ENCODE results near the gene SAMHD1.
"Not testable (repeated sequence)": the region's sequence is repeated elsewhere in the genome, so short reads cannot be mapped to it uniquely, and the experiment has no call there.

SAMHD1 gene

GRCh38 chr20:36969478-36970186 lies 18.1 kb upstream of the SAMHD1 start:
- in situ Hi-C loops (cut with MboI; ENCODE audit: low sequenced_read_pairs, unreplicated experiment): no loop called here
- DNase-seq (ENCODE audit: low spot score): no peak
- TF ChIP-seq, protein P1, sequence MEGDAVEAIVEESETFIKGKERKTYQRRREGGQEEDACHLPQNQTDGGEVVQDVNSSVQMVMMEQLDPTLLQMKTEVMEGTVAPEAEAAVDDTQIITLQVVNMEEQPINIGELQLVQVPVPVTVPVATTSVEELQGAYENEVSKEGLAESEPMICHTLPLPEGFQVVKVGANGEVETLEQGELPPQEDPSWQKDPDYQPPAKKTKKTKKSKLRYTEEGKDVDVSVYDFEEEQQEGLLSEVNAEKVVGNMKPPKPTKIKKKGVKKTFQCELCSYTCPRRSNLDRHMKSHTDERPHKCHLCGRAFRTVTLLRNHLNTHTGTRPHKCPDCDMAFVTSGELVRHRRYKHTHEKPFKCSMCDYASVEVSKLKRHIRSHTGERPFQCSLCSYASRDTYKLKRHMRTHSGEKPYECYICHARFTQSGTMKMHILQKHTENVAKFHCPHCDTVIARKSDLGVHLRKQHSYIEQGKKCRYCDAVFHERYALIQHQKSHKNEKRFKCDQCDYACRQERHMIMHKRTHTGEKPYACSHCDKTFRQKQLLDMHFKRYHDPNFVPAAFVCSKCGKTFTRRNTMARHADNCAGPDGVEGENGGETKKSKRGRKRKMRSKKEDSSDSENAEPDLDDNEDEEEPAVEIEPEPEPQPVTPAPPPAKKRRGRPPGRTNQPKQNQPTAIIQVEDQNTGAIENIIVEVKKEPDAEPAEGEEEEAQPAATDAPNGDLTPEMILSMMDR (IDR thresholded peaks at IDR 0.05; ENCODE audit: borderline replicate concordance, control extremely low read depth, extremely low read depth, insufficient read depth, missing control alignments): no peak

- in situ Hi-C loops (cut with MboI; ENCODE audit: low sequenced_read_pairs, unreplicated experiment): no loop called here
- no peak for DNase-seq (ENCODE audit: low spot score)
- TF ChIP-seq, protein P1 (IDR thresholded peaks at IDR 0.05; ENCODE audit: borderline replicate concordance, control extremely low read depth, extremely low read depth, insufficient read depth, missing control alignments): no peak
These were observed 17.5 kb upstream of the SAMHD1 start for GRCh38 chr20:36969051-36969450.

DNA sequence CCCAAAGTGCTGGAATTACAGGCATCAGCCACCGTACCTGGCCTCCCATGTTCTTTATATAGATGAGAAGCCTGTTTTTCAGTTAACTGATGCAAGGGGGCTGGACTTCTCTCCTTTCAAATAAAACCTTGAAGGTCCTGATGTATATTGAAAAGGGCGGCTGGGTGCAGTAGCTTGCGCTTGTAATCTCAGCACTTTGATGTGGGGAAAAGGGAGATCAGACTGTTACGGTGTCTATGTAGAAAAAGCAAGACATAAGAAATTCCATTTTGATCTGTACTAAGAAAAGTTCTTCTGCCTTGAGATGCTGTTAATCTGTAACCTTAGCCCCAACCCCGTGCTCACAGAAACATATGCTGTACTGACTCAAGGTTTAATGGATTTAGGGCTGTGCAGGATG lies 16.1 kb upstream of the SAMHD1 start:
- TF ChIP-seq, protein P1 (IDR thresholded peaks at IDR 0.05; ENCODE audit: borderline replicate concordance, control extremely low read depth, extremely low read depth, insufficient read depth, missing control alignments): no peak
- in situ Hi-C loops (cut with MboI; ENCODE audit: low sequenced_read_pairs, unreplicated experiment): no loop called here
- DNase-seq (ENCODE audit: low spot score): no peak

- DNase-seq (ENCODE audit: low spot score); in situ Hi-C loops (cut with MboI; ENCODE audit: low sequenced_read_pairs, unreplicated experiment): not testable (repeated sequence)
These were observed 15.5 kb upstream of the SAMHD1 start for GRCh38 chr20:36966965-36967364.

- in situ Hi-C loops (cut with MboI; ENCODE audit: low sequenced_read_pairs, unreplicated experiment); DNase-seq (ENCODE audit: low spot score): not testable (repeated sequence)
These were observed 10.9 kb upstream of the SAMHD1 start for GRCh38 chr20:36962354-36962941.

DNA sequence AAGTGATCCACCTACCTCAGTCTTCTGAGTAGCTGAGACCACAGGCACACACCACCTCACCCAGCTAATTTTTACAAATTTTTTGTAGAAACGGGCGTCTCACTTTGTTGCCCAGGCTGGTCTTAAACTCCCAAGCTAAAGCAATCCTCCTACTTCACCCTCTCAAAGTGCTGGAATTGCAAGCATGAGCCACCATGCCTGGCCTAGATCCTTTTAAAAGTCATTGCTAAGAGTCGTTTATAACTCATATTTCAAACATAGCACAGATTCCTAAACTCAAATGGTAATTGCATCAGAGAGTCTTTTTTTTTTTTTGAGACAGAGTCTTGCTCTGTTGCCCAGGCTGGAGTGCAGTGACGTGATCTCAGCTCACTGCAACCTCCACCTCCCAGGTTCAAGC lies 7.7 kb upstream of the SAMHD1 start:
- in situ Hi-C loops (cut with MboI; ENCODE audit: low sequenced_read_pairs, unreplicated experiment): no loop called here
- TF ChIP-seq, protein P1 (IDR thresholded peaks at IDR 0.05; ENCODE audit: borderline replicate concordance, control extremely low read depth, extremely low read depth, insufficient read depth, missing control alignments): no peak
- DNase-seq (ENCODE audit: low spot score): no peak

DNA sequence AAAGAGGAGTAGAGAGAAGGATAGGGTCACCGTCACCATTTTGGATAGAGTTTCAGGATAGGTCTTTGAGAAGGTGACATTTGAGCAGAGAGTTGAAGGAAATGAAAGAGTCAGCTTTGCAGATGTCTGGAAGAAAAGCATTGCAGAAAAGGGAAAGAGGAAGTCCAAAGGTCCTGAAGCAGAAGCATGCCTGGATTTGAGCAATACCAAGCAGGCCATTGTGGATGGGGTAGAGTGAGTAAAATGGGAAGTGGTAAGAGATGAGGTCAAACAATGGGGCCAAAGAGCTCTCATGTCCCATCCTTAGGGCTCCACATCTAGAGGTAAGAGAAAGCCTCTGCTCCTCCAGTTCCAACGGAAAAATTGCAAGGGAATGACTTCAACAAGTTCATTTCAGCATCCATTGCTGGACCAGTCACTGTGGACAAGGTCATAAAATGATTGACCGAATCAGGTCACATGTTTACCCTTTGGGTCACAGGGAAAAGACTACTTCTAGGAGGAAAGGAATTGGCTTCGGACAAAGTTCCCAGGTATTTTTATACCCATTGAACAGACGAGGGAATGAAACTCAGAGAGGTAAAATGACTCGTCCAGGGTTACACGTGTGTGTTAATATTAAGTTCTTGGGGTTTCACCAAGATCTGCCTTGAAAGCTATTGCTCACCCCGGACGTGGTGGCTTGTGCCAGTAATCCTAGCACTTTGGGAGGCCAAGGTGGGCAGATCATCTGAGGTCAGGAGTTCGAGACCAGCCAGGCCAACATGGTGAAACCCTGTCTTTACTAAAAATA lies 6.6 kb upstream of the SAMHD1 start:
- in situ Hi-C loops (cut with MboI; ENCODE audit: low sequenced_read_pairs, unreplicated experiment): no loop called here
- no peak for DNase-seq (ENCODE audit: low spot score)

More for the DNA sequence above, 6.6 kb upstream of the SAMHD1 start:
- TF ChIP-seq, protein P1 (IDR thresholded peaks at IDR 0.05; ENCODE audit: borderline replicate concordance, control extremely low read depth, extremely low read depth, insufficient read depth, missing control alignments): no peak

All from GM13976 (cell line).